Embryonic facial prominence (tissue), 1 donor: ENCODE data around the gene GALNT18.
A peak's percentile ranks its signal among the peaks of the same experiment; 100 is the strongest.

ENCODE experiments used
- DNase-seq: peaks from one replicate; pipeline ENCODE4 v3.0.0-alpha.2; 2016; ENCODE audit errors: extremely low spot score

GALNT18 gene

GRCh38 chr11:11409901-11410300 is 211.9 kb downstream of the GALNT18 start:
- no peak for DNase-seq

- DNase-seq = no peak
Measured at GRCh38 chr11:11409224-11409623, 212.6 kb downstream of the GALNT18 start.

GRCh38 chr11:11408436-11409221 is 213.2 kb downstream of the GALNT18 start:
- no peak for DNase-seq

- no peak for DNase-seq
Measured at GRCh38 chr11:11407763-11408084, 214.1 kb downstream of the GALNT18 start.

GRCh38 chr11:11407065-11407762 is 214.6 kb downstream of the GALNT18 start:
- DNase-seq = no peak

- no peak for DNase-seq
Measured at GRCh38 chr11:11406652-11407051, 215.2 kb downstream of the GALNT18 start.

GRCh38 chr11:11403763-11404725 is 217.8 kb downstream of the GALNT18 start:
- peak; percentile 79 for DNase-seq

- no peak for DNase-seq
Measured at GRCh38 chr11:11401960-11402535, 219.8 kb downstream of the GALNT18 start.

GRCh38 chr11:11400635-11401232 is 221.1 kb downstream of the GALNT18 start:
- DNase-seq = no peak

GRCh38 chr11:11400121-11400520 is 221.7 kb downstream of the GALNT18 start:
- no peak for DNase-seq

- DNase-seq = no peak
Measured at GRCh38 chr11:11397781-11398180, 224.0 kb downstream of the GALNT18 start.

- no peak for DNase-seq
Measured at GRCh38 chr11:11397036-11397415, 224.8 kb downstream of the GALNT18 start.

GRCh38 chr11:11396301-11397035 is 225.3 kb downstream of the GALNT18 start:
- DNase-seq = no peak

- DNase-seq = no peak
Measured at GRCh38 chr11:11395126-11395525, 226.7 kb downstream of the GALNT18 start.

GRCh38 chr11:11394241-11394640 is 227.6 kb downstream of the GALNT18 start:
- no peak for DNase-seq

GRCh38 chr11:11391796-11392463 is 229.9 kb downstream of the GALNT18 start:
- no peak for DNase-seq

- DNase-seq = no peak
Measured at GRCh38 chr11:11391169-11391568, 230.6 kb downstream of the GALNT18 start.

GRCh38 chr11:11390068-11390771 is 231.6 kb downstream of the GALNT18 start:
- DNase-seq = no peak

GRCh38 chr11:11389238-11389637 is 232.6 kb downstream of the GALNT18 start:
- no peak for DNase-seq
